ENCODE data around the gene WDR81. TPM values are rescaled to one million over a fixed set of nuclear protein-coding genes. Genes with fewer than 3 reads are reported as not detected.

The WDR81 gene
- total RNA-seq, 2 donors from 2014 or later = 39.2 to 72.9 TPM

- no peak for TF ChIP-seq POLR2AphosphoS5 (IDR thresholded peaks at IDR 0.05)
- peak; percentile 79 for TF ChIP-seq POLR2A (IDR thresholded peaks at IDR 0.05)
- peak in 1 of 4 experiments; percentile 4 for TF ChIP-seq CTCF (IDR thresholded peaks at IDR 0.05)
- H3K27ac ChIP-seq = peak overlapping the region; percentile 92 to 97
- peak overlapping the region; percentile 74 to 94 for H3K4me3 ChIP-seq
- H3K4me1 ChIP-seq (replicated peaks) = peaks cover 10% of the 10 kb centered on the region
- 4% methylated on average over 30 of the region's 32 CpGs for WGBS
- intact Hi-C loops (cut with DNase I) = loop anchor here (2.0 to 10.0 kb wide), 3 partner anchors 30 to 140 kb away; partner anchors contain the start of gene PRPF8
- no peaks in the 10 kb centered on the region for H3K27me3 ChIP-seq (replicated peaks; ENCODE audit: insufficient read depth)
- DNase-seq (ENCODE audit: low spot score) = peak; percentile 55
- H3K9me3 ChIP-seq = no peaks in the 10 kb centered on the region
- H3K36me3 ChIP-seq = peaks cover 0 to 15% of the 10 kb centered on the region in 2 donors
Observed at GRCh38 chr17:1714980-1715802, 9.3 kb upstream of the WDR81 start.

- peaks cover 0 to 15% of the 10 kb centered on the region in 2 donors for H3K36me3 ChIP-seq
- intact Hi-C loops (cut with DNase I) = loop anchor here (2.0 to 10.0 kb wide), 2 partner anchors 31 to 141 kb away; partner anchors contain the start of gene PRPF8
- peak overlapping the region; percentile 74 to 94 for H3K4me3 ChIP-seq
- DNase-seq (ENCODE audit: low spot score) = no peak
- peaks cover 10% of the 10 kb centered on the region for H3K4me1 ChIP-seq (replicated peaks)
- H3K27me3 ChIP-seq (replicated peaks; ENCODE audit: insufficient read depth) = no peaks in the 10 kb centered on the region
- TF ChIP-seq POLR2A (IDR thresholded peaks at IDR 0.05) = no peak
- TF ChIP-seq CTCF (IDR thresholded peaks at IDR 0.05) = no peak
- TF ChIP-seq POLR2AphosphoS5 (IDR thresholded peaks at IDR 0.05) = no peak
- peak overlapping the region; percentile 92 to 97 for H3K27ac ChIP-seq
- 2% methylated on average over 8 of the region's 23 CpGs for WGBS
- no peaks in the 10 kb centered on the region for H3K9me3 ChIP-seq
Observed at GRCh38 chr17:1715803-1716075, 8.8 kb upstream of the WDR81 start.

GRCh38 chr17:1716076-1716911 lies 8.2 kb upstream of the WDR81 start:
- H3K4me1 ChIP-seq (replicated peaks) = peaks cover 10% of the 10 kb centered on the region
- H3K9me3 ChIP-seq = no peaks in the 10 kb centered on the region
- DNase-seq (ENCODE audit: low spot score) = peak; percentile 100
- peak overlapping the region; percentile 99 to 100 for H3K27ac ChIP-seq
- no peaks in the 10 kb centered on the region for H3K27me3 ChIP-seq (replicated peaks; ENCODE audit: insufficient read depth)
- intact Hi-C loops (cut with DNase I) = loop anchor here (10.0 kb wide), 1 partner anchor 141 kb away; no protein-coding TSS in a partner anchor
- under 1% methylated on average over 64 of the region's 70 CpGs for WGBS
- peak; percentile 99 for TF ChIP-seq POLR2AphosphoS5 (IDR thresholded peaks at IDR 0.05)
- peak in 2 of 4 experiments; percentile 19 to 27 for TF ChIP-seq CTCF (IDR thresholded peaks at IDR 0.05)
- peak; percentile 99 for TF ChIP-seq POLR2A (IDR thresholded peaks at IDR 0.05)
- peaks cover 0 to 15% of the 10 kb centered on the region in 2 donors for H3K36me3 ChIP-seq
- H3K4me3 ChIP-seq = peak overlapping the region; percentile 74 to 94

GRCh38 chr17:1716912-1717695 lies 7.4 kb upstream of the WDR81 start:
- intact Hi-C loops (cut with DNase I) = loop anchor here (10.0 kb wide), 1 partner anchor 142 kb away; no protein-coding TSS in a partner anchor
- Histone ChIP-seq H3K4me1 (replicated peaks) (peaks cover 10% of the 10 kb centered on the region), H3K27me3 (replicated peaks; ENCODE audit: insufficient read depth) (no peaks in the 10 kb centered on the region), H3K27ac (peak overlapping the region; percentile 99 to 100), H3K36me3 (peaks cover 0 to 15% of the 10 kb centered on the region in 2 donors), H3K4me3 (peak overlapping the region; percentile 58 to 64), H3K9me3 (no peaks in the 10 kb centered on the region)
- TF ChIP-seq CTCF (IDR thresholded peaks at IDR 0.05) (no peak), POLR2AphosphoS5 (IDR thresholded peaks at IDR 0.05) (peak; percentile 92), POLR2A (IDR thresholded peaks at IDR 0.05) (peak; percentile 48)
- peak; percentile 94 for DNase-seq (ENCODE audit: low spot score)
- WGBS = 0% methylated on average over 13 of the region's 13 CpGs
